HEK293T (cell line): Measurements from ENCODE around the gene MYH16.

ENCODE experiments used
- BHLHE40 ChIP-seq: fragments of 450-650 bp; IDR thresholded peaks from 2 replicates; pipeline ENCODE4 v1.6.1; 2016; ENCODE audit warnings: mild to moderate bottlenecking, moderate library complexity, borderline replicate concordance
- CTBP1 ChIP-seq: fragments of 450-650 bp; IDR thresholded peaks from 2 replicates; pipeline ENCODE4 v1.6.1; 2016; ENCODE audit warnings: borderline replicate concordance
- FOXA1 ChIP-seq: fragments of 450-650 bp; IDR thresholded peaks from 2 replicates; pipeline ENCODE4 v1.6.1; 2016; ENCODE audit warnings: mild to moderate bottlenecking
- FOXK2 ChIP-seq: fragments of 450-650 bp; IDR thresholded peaks from 2 replicates; pipeline ENCODE4 v1.6.1; 2016; ENCODE audit warnings: mild to moderate bottlenecking
- FOXM1 ChIP-seq: fragments of 450-650 bp; IDR thresholded peaks from 2 replicates; pipeline ENCODE4 v1.6.1; 2017; ENCODE audit warnings: mild to moderate bottlenecking, borderline replicate concordance
- L3MBTL2 ChIP-seq: fragments of 450-650 bp; conservative IDR thresholded peaks from 2 replicates; pipeline ENCODE4 v1.6.1; 2016; ENCODE audit warnings: mild to moderate bottlenecking
- LEF1 ChIP-seq: fragments of 450-650 bp; IDR thresholded peaks from 2 replicates; pipeline ENCODE4 v1.6.1; 2017; ENCODE audit warnings: mild to moderate bottlenecking, borderline replicate concordance
- NFRKB ChIP-seq: fragments of 450-650 bp; IDR thresholded peaks from 2 replicates; pipeline ENCODE4 v1.6.1; 2016; ENCODE audit warnings: mild to moderate bottlenecking, moderate library complexity
- SUZ12 ChIP-seq: fragments of 450-650 bp; IDR thresholded peaks from 2 replicates; pipeline ENCODE4 v1.6.1; 2016; ENCODE audit warnings: mild to moderate bottlenecking
- TARDBP ChIP-seq: fragments of 450-650 bp; IDR thresholded peaks from 2 replicates; pipeline ENCODE4 v1.6.1; 2016

DNA sequence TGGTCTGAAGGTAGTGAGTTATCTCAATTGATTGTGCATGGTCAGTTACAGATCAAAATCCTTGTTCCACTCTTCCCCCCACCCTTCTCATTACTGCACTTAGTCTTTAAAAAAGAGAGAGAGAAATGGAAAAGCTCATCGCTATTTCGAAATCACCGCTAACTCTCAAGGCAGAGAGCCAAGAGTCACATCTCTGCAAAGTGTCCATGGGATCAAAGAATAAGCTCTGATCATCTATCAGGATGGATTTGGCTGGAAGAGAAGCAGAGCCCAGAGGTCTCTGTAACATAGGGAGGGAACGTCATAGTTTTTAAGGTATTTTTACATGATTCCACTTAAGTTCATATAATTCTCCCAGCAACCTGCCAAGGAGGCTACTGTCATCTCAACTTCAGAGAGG, 30.0 kb upstream of the MYH16 start:
- TF ChIP-seq TARDBP (no peak), BHLHE40 (no peak), FOXM1 (no peak), NFRKB (no peak), FOXK2 (no peak), CTBP1 (no peak), LEF1 (no peak), SUZ12 (no peak), FOXA1 (no peak), L3MBTL2 (no peak)
